Neural progenitor cell (in vitro differentiated cells): ENCODE data around the gene AKR1E2. TPM values are rescaled to one million over a fixed set of nuclear protein-coding genes. Genes with fewer than 3 reads are reported as not detected.

Experiments
- DNase-seq: peaks from one replicate; pipeline ENCODE4 v3.0.0-alpha.2; 2016; ENCODE audit warnings: low spot score
- H2AFZ ChIP-seq: fragments of 200-600 bp; sonication (generic); replicated peaks from 2 replicates; pipeline ENCODE4 v1.6.1; 2016; ENCODE audit warnings: antibody characterized with exemption
- H3F3A ChIP-seq: fragments of 200-600 bp; sonication (generic); 2 replicates; pipeline ENCODE4 v1.6.1; 2016; ENCODE audit warnings: antibody characterized with exemption, low read depth
- H3K27ac ChIP-seq: fragments of 200-600 bp; sonication (generic); 2 replicates; pipeline ENCODE4 v1.5.1; 2016; ENCODE audit warnings: mild to moderate bottlenecking
- H3K27me3 ChIP-seq: fragments of 200-600 bp; sonication (generic); 2 replicates; pipeline ENCODE4 v1.6.1; 2016; ENCODE audit warnings: mild to moderate bottlenecking, moderate library complexity
- H3K36me3 ChIP-seq: fragments of 200-600 bp; sonication (generic); 2 replicates; pipeline ENCODE4 v1.5.1; 2016
- H3K4me1 ChIP-seq: fragments of 200-600 bp; sonication (generic); 2 replicates; pipeline ENCODE4 v1.6.1; 2016; ENCODE audit warnings: mixed run types
- H3K4me2 ChIP-seq: fragments of 200-600 bp; sonication (generic); 2 replicates; pipeline ENCODE4 v1.6.1; 2016
- H3K4me3 ChIP-seq: fragments of 200-600 bp; sonication (generic); 2 replicates; pipeline ENCODE4 v1.5.1; 2016
- H3K79me2 ChIP-seq: fragments of 200-600 bp; sonication (generic); 2 replicates; pipeline ENCODE4 v1.6.1; 2016; ENCODE audit warnings: low read depth
- H3K9ac ChIP-seq: fragments of 200-600 bp; sonication (generic); 2 replicates; pipeline ENCODE4 v1.6.1; 2016
- H3K9me3 ChIP-seq: fragments of 200-600 bp; sonication (generic); 2 replicates; pipeline ENCODE4 v1.5.1; 2016; ENCODE audit warnings: low read depth
- H4K20me1 ChIP-seq: fragments of 200-600 bp; sonication (generic); 2 replicates; pipeline ENCODE4 v1.6.1; 2016; ENCODE audit warnings: low read depth
- H3K27ac Mint-ChIP-seq: 3 replicates; pipeline ENCODE4 v1.8.0; 2021; ENCODE audit warnings: mixed read lengths
- H3K27me3 Mint-ChIP-seq: 2 replicates; pipeline ENCODE4 v1.8.0; 2022; ENCODE audit warnings: low read depth, mild to moderate bottlenecking, inconsistent platforms, moderate library complexity, mixed read lengths; ENCODE audit not compliant: insufficient read depth
- H3K36me3 Mint-ChIP-seq: 3 replicates; pipeline ENCODE4 v1.8.0; 2021; ENCODE audit warnings: mixed read lengths
- H3K4me1 Mint-ChIP-seq: 3 replicates; pipeline ENCODE4 v1.8.0; 2021; ENCODE audit warnings: mixed read lengths
- H3K4me3 Mint-ChIP-seq: 3 replicates; pipeline ENCODE4 v1.8.0; 2021; ENCODE audit warnings: mild to moderate bottlenecking, moderate library complexity, mixed read lengths
- H3K9me3 Mint-ChIP-seq: 3 replicates; pipeline ENCODE4 v1.8.0; 2020; ENCODE audit warnings: mixed read lengths
- EZH2 ChIP-seq: fragments of 200-600 bp; sonication (generic); IDR thresholded peaks from 2 replicates; pipeline ENCODE4 v1.6.1; 2017; ENCODE audit warnings: antibody characterized with exemption, mild to moderate bottlenecking, moderate library complexity
- EZH2phosphoT487 ChIP-seq: fragments of 200-600 bp; sonication (generic); IDR thresholded peaks from 2 replicates; pipeline ENCODE4 v1.6.1; 2017; ENCODE audit warnings: antibody characterized with exemption
- total RNA-seq: library from RNA; depleted of rRNA; stranded (reverse); fragments of >200 nt; gene quantifications from 2 replicates; pipeline ENCODE4 v1.2.3, GENCODE V29; 2015; ENCODE audit warnings: low replicate concordance
- TF ChIP-seq, protein P1 (sequence below): fragments of 200-600 bp; sonication (generic); IDR thresholded peaks from 2 replicates; pipeline ENCODE4 v1.5.1; 2017; ENCODE audit warnings: antibody characterized with exemption, mild to moderate bottlenecking

The AKR1E2 gene
- total RNA-seq, 1 donor from 2014 or later = 3.4 TPM

DNA sequence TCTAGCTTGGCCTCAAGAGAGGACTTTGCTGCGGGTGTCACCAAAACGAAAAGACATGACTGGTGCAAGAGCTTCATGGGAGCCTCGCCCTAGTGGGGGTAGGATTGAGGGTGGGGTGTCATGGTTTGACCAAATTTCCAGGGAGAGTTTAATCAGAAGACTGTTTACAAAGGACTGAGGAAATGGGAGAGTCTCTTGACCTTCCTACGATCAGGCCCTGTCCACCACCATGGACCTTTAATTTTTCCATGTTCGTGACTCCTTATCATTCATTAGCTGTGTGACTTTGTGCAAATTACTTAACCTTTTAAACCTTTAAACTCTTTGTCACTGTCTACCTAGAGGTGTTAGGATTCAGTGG lies 23.0 kb downstream of the AKR1E2 start:
- H3K27me3 Mint-ChIP-seq = peaks cover 5% of the 10 kb centered on the region
- no peak for TF ChIP-seq EZH2
- TF ChIP-seq, protein P1, sequence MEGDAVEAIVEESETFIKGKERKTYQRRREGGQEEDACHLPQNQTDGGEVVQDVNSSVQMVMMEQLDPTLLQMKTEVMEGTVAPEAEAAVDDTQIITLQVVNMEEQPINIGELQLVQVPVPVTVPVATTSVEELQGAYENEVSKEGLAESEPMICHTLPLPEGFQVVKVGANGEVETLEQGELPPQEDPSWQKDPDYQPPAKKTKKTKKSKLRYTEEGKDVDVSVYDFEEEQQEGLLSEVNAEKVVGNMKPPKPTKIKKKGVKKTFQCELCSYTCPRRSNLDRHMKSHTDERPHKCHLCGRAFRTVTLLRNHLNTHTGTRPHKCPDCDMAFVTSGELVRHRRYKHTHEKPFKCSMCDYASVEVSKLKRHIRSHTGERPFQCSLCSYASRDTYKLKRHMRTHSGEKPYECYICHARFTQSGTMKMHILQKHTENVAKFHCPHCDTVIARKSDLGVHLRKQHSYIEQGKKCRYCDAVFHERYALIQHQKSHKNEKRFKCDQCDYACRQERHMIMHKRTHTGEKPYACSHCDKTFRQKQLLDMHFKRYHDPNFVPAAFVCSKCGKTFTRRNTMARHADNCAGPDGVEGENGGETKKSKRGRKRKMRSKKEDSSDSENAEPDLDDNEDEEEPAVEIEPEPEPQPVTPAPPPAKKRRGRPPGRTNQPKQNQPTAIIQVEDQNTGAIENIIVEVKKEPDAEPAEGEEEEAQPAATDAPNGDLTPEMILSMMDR = no peak
- no peak for TF ChIP-seq EZH2phosphoT487
- H3K9me3 Mint-ChIP-seq = peaks cover 2% of the 10 kb centered on the region
- H4K20me1 ChIP-seq = no peaks in the 10 kb centered on the region
- H3K9me3 ChIP-seq = no peaks in the 10 kb centered on the region
- peaks cover 4% of the 10 kb centered on the region for H3K4me1 ChIP-seq
- no peak overlapping the region for H3K4me3 ChIP-seq
- H2AFZ ChIP-seq = peak overlapping the region; percentile 99
- H3K27ac Mint-ChIP-seq = no peak overlapping the region
- no peak overlapping the region for H3K9ac ChIP-seq
- H3K4me1 Mint-ChIP-seq = peaks cover 10% of the 10 kb centered on the region
- no peak overlapping the region for H3K4me3 Mint-ChIP-seq
- peaks cover 3% of the 10 kb centered on the region for H3K36me3 Mint-ChIP-seq
- H3K4me2 ChIP-seq = no peak overlapping the region
- no peak overlapping the region for H3K27ac ChIP-seq
- no peaks in the 10 kb centered on the region for H3F3A ChIP-seq
- no peaks in the 10 kb centered on the region for H3K79me2 ChIP-seq
- DNase-seq = no peak
- H3K36me3 ChIP-seq = no peaks in the 10 kb centered on the region
- H3K27me3 ChIP-seq = no peaks in the 10 kb centered on the region

DNA sequence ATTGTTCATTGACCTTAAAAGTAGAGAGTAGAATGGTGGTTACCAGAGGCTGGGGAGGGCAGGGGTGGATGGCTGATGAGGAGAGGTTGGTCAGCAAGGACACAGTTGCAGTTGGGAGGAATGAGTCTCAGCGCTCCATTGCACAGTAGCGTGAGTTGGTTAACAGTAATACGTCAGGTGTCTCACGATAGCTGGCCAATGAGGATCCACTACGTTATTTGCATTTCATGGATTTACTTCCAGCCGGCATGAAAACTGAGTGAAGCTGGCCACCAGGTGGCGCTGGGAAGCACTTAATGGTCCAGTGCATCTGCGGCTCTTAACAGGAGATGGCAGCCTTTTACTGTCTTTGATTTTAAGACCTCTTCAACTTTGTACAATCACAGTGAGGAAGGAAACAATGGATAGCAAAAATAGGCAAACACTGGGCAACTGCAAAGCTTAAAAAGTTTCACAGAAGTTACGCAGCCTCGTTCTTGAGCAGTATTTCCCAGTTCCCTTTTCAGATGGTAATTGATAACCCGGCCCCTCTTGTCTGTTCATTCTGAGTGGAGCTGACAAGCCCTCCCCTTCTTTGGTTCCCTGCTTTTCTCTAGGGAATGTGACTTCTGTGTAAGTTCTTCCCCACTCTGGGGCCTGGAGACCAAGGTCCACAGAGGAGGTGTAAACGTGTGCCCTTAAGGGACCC lies 23.7 kb downstream of the AKR1E2 start:
- DNase-seq = peak; percentile 94
- H3K9me3 Mint-ChIP-seq = no peaks in the 10 kb centered on the region

GRCh38 chr10:4850397-4850796 lies 24.4 kb downstream of the AKR1E2 start:
- TF ChIP-seq, protein P1 = no peak
- no peak for TF ChIP-seq EZH2phosphoT487
- no peaks in the 10 kb centered on the region for H3K9me3 Mint-ChIP-seq
- H2AFZ ChIP-seq = peak overlapping the region; percentile 99

More for the DNA sequence above, 23.7 kb downstream of the AKR1E2 start:
- Histone ChIP-seq H3K9me3 (no peaks in the 10 kb centered on the region), H3K4me1 (peaks cover 4% of the 10 kb centered on the region), H4K20me1 (no peaks in the 10 kb centered on the region), H3K36me3 (no peaks in the 10 kb centered on the region), H3K4me2 (no peak overlapping the region), H3K27me3 (no peaks in the 10 kb centered on the region), H3K79me2 (no peaks in the 10 kb centered on the region), H3F3A (no peaks in the 10 kb centered on the region), H3K27ac (no peak overlapping the region), H3K9ac (no peak overlapping the region), H2AFZ (peak overlapping the region; percentile 99), H3K4me3 (no peak overlapping the region)
- Mint-ChIP-seq H3K27ac (peak overlapping the region; percentile 44), H3K27me3 (peaks cover 5% of the 10 kb centered on the region), H3K36me3 (peaks cover 2% of the 10 kb centered on the region), H3K4me3 (no peak overlapping the region), H3K4me1 (peaks cover 10% of the 10 kb centered on the region)
- no peak for TF ChIP-seq EZH2phosphoT487
- TF ChIP-seq, protein P1 = peak; percentile 100
- no peak for TF ChIP-seq EZH2

More at GRCh38 chr10:4850397-4850796, 24.4 kb downstream of the AKR1E2 start:
- Histone ChIP-seq H3K27me3 (no peaks in the 10 kb centered on the region), H3K79me2 (no peaks in the 10 kb centered on the region), H3K4me1 (peaks cover 4% of the 10 kb centered on the region), H3K36me3 (no peaks in the 10 kb centered on the region), H3K27ac (no peak overlapping the region), H3K9ac (no peak overlapping the region), H3F3A (no peaks in the 10 kb centered on the region), H4K20me1 (no peaks in the 10 kb centered on the region), H3K4me3 (no peak overlapping the region), H3K9me3 (no peaks in the 10 kb centered on the region), H3K4me2 (no peak overlapping the region)
- peaks cover 2% of the 10 kb centered on the region for H3K36me3 Mint-ChIP-seq
- H3K27ac Mint-ChIP-seq = no peak overlapping the region
- H3K4me1 Mint-ChIP-seq = peaks cover 10% of the 10 kb centered on the region
- no peak overlapping the region for H3K4me3 Mint-ChIP-seq
- no peak for DNase-seq
- H3K27me3 Mint-ChIP-seq = peaks cover 5% of the 10 kb centered on the region
